Suprapubic skin (tissue), 4 donors: Measurements from ENCODE around the gene DDX5.
A peak's percentile ranks its signal among the peaks of the same experiment; 100 is the strongest.

Experiments used
- EP300 ChIP-seq: sonication (generic); formaldehyde crosslinking; IDR thresholded peaks from one replicate; pipeline ENCODE4 v1.6.1; 2017; ENCODE audit warnings: antibody characterized with exemption
- POLR2A ChIP-seq, 2 donors: fragments of 450-650 bp; IDR thresholded peaks; one replicate each; pipeline ENCODE4 v1.6.1; 2017; ENCODE audit warnings: antibody characterized with exemption in 2 of 2, mild to moderate bottlenecking in 2 of 2, moderate library complexity in 2 of 2
- POLR2AphosphoS5 ChIP-seq, 3 donors: sonication (generic); formaldehyde crosslinking; IDR thresholded peaks; one replicate each; pipeline ENCODE4 v1.6.1; 2017; ENCODE audit warnings: antibody characterized with exemption in 3 of 3
- TF ChIP-seq, protein P1 (sequence below), 2 donors: fragments of 200-600 bp in 1 of 2; fragments of 450-650 bp in 1 of 2; sonication (generic) in 1 of 2; IDR thresholded peaks; one replicate each; pipeline ENCODE4 v1.5.1; 2016 to 2019; ENCODE audit warnings: antibody characterized with exemption in 2 of 2, mild to moderate bottlenecking in 1 of 2, moderate library complexity in 1 of 2

DNA sequence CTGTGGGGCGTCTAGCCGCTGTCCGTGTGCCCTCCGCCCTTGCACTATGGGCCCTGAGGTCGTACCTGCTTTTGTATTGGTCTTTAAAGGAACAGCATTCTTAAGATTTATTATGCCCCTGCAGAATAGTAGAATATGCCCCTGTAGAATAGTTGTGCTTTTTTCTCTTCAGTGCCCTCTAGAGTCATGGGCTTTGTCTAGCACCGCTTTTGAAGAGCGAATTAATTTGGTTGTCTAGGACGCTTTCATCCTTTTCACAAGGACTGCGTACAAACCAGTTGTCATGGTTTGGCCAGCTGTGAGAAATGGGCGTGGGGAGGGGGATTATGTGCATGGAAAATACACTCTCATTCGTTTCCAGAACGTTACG is 1.3 kb upstream of the DDX5 start:
- TF ChIP-seq POLR2A (IDR thresholded peaks at IDR 0.05) (no peak), EP300 (no peak), POLR2AphosphoS5 (IDR thresholded peaks at IDR 0.05) (no peak)
- TF ChIP-seq, protein P1, sequence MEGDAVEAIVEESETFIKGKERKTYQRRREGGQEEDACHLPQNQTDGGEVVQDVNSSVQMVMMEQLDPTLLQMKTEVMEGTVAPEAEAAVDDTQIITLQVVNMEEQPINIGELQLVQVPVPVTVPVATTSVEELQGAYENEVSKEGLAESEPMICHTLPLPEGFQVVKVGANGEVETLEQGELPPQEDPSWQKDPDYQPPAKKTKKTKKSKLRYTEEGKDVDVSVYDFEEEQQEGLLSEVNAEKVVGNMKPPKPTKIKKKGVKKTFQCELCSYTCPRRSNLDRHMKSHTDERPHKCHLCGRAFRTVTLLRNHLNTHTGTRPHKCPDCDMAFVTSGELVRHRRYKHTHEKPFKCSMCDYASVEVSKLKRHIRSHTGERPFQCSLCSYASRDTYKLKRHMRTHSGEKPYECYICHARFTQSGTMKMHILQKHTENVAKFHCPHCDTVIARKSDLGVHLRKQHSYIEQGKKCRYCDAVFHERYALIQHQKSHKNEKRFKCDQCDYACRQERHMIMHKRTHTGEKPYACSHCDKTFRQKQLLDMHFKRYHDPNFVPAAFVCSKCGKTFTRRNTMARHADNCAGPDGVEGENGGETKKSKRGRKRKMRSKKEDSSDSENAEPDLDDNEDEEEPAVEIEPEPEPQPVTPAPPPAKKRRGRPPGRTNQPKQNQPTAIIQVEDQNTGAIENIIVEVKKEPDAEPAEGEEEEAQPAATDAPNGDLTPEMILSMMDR (IDR thresholded peaks at IDR 0.05): peak in 1 of 2 donors; percentile 32
